DOHH2 (cell line): ENCODE results near the gene RECQL5.

Experiments used
- H3F3A ChIP-seq: fragments of 200-600 bp; sonication (generic), shearing (Covaris generic); 2 replicates; pipeline ENCODE4 v1.6.0; 2016; ENCODE audit warnings: antibody characterized with exemption, mild to moderate bottlenecking; ENCODE audit not compliant: control insufficient read depth, insufficient read depth
- H3K27ac ChIP-seq: fragments of 200-600 bp; sonication (generic); 2 replicates; pipeline ENCODE4 v1.5.1; 2014; ENCODE audit warnings: low read depth, mild to moderate bottlenecking, low read length, moderate library complexity
- H3K27me3 ChIP-seq: fragments of 200-600 bp; sonication (generic); 2 replicates; pipeline ENCODE4 v1.6.1; 2014; ENCODE audit warnings: mild to moderate bottlenecking, low read length, mixed read lengths; ENCODE audit not compliant: control insufficient read depth
- H3K36me3 ChIP-seq: fragments of 200-600 bp; sonication (generic); 2 replicates; pipeline ENCODE4 v1.6.1; 2014; ENCODE audit warnings: mild to moderate bottlenecking, low read length, moderate library complexity, mixed read lengths; ENCODE audit not compliant: control insufficient read depth
- H3K4me1 ChIP-seq: fragments of 200-600 bp; sonication (generic); 2 replicates; pipeline ENCODE4 v1.6.1; 2014; ENCODE audit warnings: mild to moderate bottlenecking, low read length, mixed read lengths; ENCODE audit not compliant: control insufficient read depth
- H3K4me2 ChIP-seq: fragments of 200-600 bp; sonication (generic); 2 replicates; pipeline ENCODE4 v1.6.0; 2014; ENCODE audit warnings: mild to moderate bottlenecking, low read length, moderate library complexity
- H3K4me3 ChIP-seq: fragments of 200-600 bp; sonication (generic); 2 replicates; pipeline ENCODE4 v1.5.1; 2014; ENCODE audit warnings: mild to moderate bottlenecking, low read length, mixed read lengths
- H3K79me2 ChIP-seq: fragments of 200-600 bp; sonication (generic); 2 replicates; pipeline ENCODE4 v1.6.1; 2014; ENCODE audit warnings: mild to moderate bottlenecking, low read length, mixed read lengths; ENCODE audit not compliant: control insufficient read depth
- H3K9me2 ChIP-seq: fragments of 200-600 bp; sonication (generic); replicated peaks from 2 replicates; pipeline ENCODE4 v1.6.1; 2014; ENCODE audit warnings: mild to moderate bottlenecking, low read length, mixed read lengths; ENCODE audit not compliant: control insufficient read depth
- H3K9me3 ChIP-seq: fragments of 200-600 bp; sonication (generic); 2 replicates; pipeline ENCODE4 v1.6.1; 2014; ENCODE audit warnings: antibody characterized with exemption, low read length, mixed read lengths; ENCODE audit not compliant: control insufficient read depth, insufficient read depth
- H4K20me1 ChIP-seq: fragments of 200-600 bp; sonication (generic); 2 replicates; pipeline ENCODE4 v1.6.0; 2014; ENCODE audit warnings: low read depth, mild to moderate bottlenecking, antibody characterized with exemption, low read length, moderate library complexity; ENCODE audit not compliant: control insufficient read depth, insufficient read depth
- CTCF ChIP-seq: fragments of 200-600 bp; sonication (generic); IDR thresholded peaks from one replicate; pipeline ENCODE4 v1.5.1; 2014; ENCODE audit warnings: antibody characterized with exemption, mild to moderate bottlenecking, low read depth, low read length; ENCODE audit not compliant: poor library complexity, severe bottlenecking
- EZH2phosphoT487 ChIP-seq: fragments of 200-600 bp; sonication (generic); IDR thresholded peaks from 2 replicates; pipeline ENCODE4 v1.6.1; 2017; ENCODE audit warnings: borderline replicate concordance, mild to moderate bottlenecking, antibody characterized with exemption, low read length, moderate library complexity, mixed read lengths

Gene RECQL5

GRCh38 chr17:75666959-75667790, at the start of gene RECQL5, which contains the start of gene SAP30BP:
TSS of gene RECQL5 (minus strand) at chr17:75667154. CDS start at chr17:75666557, 597 bp downstream.
TSS of gene SAP30BP (plus strand) at chr17:75667338. CDS start at chr17:75667373, 35 bp downstream.
- H3K27ac ChIP-seq, result peak within 1 kb of the TSS; percentile 98

GRCh38 chr17:75712446-75712845, 45.5 kb upstream of the RECQL5 start:
- no peaks in the 10 kb centered on the region for H3K27me3 ChIP-seq
- TF ChIP-seq CTCF (no peak), EZH2phosphoT487 (no peak)

More at GRCh38 chr17:75666959-75667790, at the start of gene RECQL5, which contains the start of gene SAP30BP:
- peaks cover 46% of the 10 kb centered on the region for H3K4me1 ChIP-seq
- TF ChIP-seq CTCF, result no peak
- TF ChIP-seq EZH2phosphoT487, result no peak
- peak within 1 kb of the TSS; percentile 86 for H3K4me2 ChIP-seq
- peaks cover 36% of the 10 kb centered on the region for H3F3A ChIP-seq
- peak within 1 kb of the TSS; percentile 97 for H3K4me3 ChIP-seq
- H3K9me2 ChIP-seq, result no peaks in the 10 kb centered on the region
- H4K20me1 ChIP-seq, result no peaks in the 10 kb centered on the region
- peaks cover 74% of the 10 kb centered on the region for H3K36me3 ChIP-seq
- H3K27me3 ChIP-seq, result no peaks in the 10 kb centered on the region
- peaks cover 79% of the 10 kb centered on the region for H3K79me2 ChIP-seq
- H3K9me3 ChIP-seq, result no peaks in the 10 kb centered on the region

GRCh38 chr17:75707079-75707571, 40.2 kb upstream of the RECQL5 start:
- Histone ChIP-seq H3K9me3 (no peaks in the 10 kb centered on the region), H3K27ac (no peak overlapping the region), H3K27me3 (no peaks in the 10 kb centered on the region), H3K9me2 (no peaks in the 10 kb centered on the region), H3K36me3 (peaks cover 57% of the 10 kb centered on the region), H3K4me2 (no peak overlapping the region), H3F3A (peaks cover 3% of the 10 kb centered on the region; the same call in 1 of the 2 replicates), H4K20me1 (no peaks in the 10 kb centered on the region), H3K79me2 (no peaks in the 10 kb centered on the region), H3K4me1 (peaks cover 2% of the 10 kb centered on the region), H3K4me3 (no peak overlapping the region)
- TF ChIP-seq EZH2phosphoT487 (no peak), CTCF (no peak)

More at GRCh38 chr17:75712446-75712845, 45.5 kb upstream of the RECQL5 start:
- Histone ChIP-seq H3K4me3 (no peak overlapping the region), H4K20me1 (no peaks in the 10 kb centered on the region), H3K9me3 (no peaks in the 10 kb centered on the region), H3K36me3 (peaks cover 6% of the 10 kb centered on the region), H3K4me1 (peaks cover 7% of the 10 kb centered on the region), H3K4me2 (no peak overlapping the region), H3K9me2 (no peaks in the 10 kb centered on the region), H3K27ac (no peak overlapping the region), H3K79me2 (no peaks in the 10 kb centered on the region), H3F3A (peaks cover 6% of the 10 kb centered on the region; the same call in 1 of the 2 replicates)
